Body of pancreas (tissue), 4 donors: ENCODE measurements around the gene AKAP1.

Source experiments
- CTCF ChIP-seq, 7 experiments: fragments of 450-650 bp in 4 of 7; fragments of 200-600 bp in 3 of 7; sonication (generic) in 3 of 7; IDR thresholded peaks; one replicate each; pipeline ENCODE4 v1.5.1; 2016 to 2019; ENCODE audit warnings: antibody characterized with exemption in 7 of 7
- POLR2A ChIP-seq, 3 donors: fragments of 450-650 bp; IDR thresholded peaks; one replicate each; pipeline ENCODE4 v1.6.1; 2016; ENCODE audit warnings: antibody characterized with exemption in 3 of 3, mild to moderate bottlenecking in 2 of 3

DNA sequence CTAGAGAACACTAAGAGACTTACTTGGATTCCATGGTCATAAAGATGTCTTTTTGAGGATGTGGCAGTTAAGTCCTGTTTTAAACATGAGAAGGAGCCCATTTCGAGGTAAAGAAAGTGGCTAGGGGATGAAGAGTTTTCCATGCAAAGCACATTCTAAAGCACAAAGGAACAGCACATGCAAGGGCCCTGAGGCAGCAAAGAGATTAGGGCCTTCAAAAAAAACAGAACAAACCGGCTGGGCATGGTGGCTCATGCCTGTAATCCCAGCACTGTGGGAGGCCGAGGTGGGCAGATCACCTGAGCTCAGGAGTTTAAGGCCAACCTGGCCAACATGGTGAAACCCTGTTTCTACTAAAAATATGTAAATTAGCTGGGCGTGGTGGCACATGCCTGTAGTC is 79.8 kb downstream of the AKAP1 start:
- TF ChIP-seq POLR2A (IDR thresholded peaks at IDR 0.05) (no peak), CTCF (IDR thresholded peaks at IDR 0.05) (no peak)
